Colonic mucosa (tissue), 4 donors: ENCODE data around the gene RPP14. TPM values are rescaled to one million over a fixed set of nuclear protein-coding genes. Genes with fewer than 3 reads are reported as not detected.

Experiments
- DNase-seq: peaks from one replicate; pipeline ENCODE4 v3.0.0-alpha.2; 2020
- H3K27ac ChIP-seq: fragments of 200-600 bp; one replicate; pipeline ENCODE4 v1.8.0; 2021
- H3K27me3 ChIP-seq: fragments of 200-600 bp; one replicate; pipeline ENCODE4 v1.8.0; 2021
- H3K36me3 ChIP-seq: fragments of 200-600 bp; one replicate; pipeline ENCODE4 v1.8.0; 2021
- H3K4me1 ChIP-seq: fragments of 200-600 bp; one replicate; pipeline ENCODE4 v1.8.0; 2021; ENCODE audit warnings: mild to moderate bottlenecking
- H3K4me3 ChIP-seq: fragments of 200-600 bp; one replicate; pipeline ENCODE4 v1.8.0; 2021
- H3K9ac ChIP-seq, 2 donors: one replicate each; pipeline ENCODE4 v1.7.0; 2013; ENCODE audit warnings: control low read depth in 2 of 2, low read depth in 2 of 2, low read length in 2 of 2
- H3K9me3 ChIP-seq: fragments of 200-600 bp; one replicate; pipeline ENCODE4 v1.8.0; 2021
- intact Hi-C: fragments of 100-400 bp; cut with DNase I; formaldehyde crosslinking; loops from one replicate; pipeline ENCODE4 v1.14.1; 2022
- total RNA-seq, 2 donors: library from RNA; stranded (reverse); fragmentation: NEBNext Ultra II Directional in 1 of 2; extraction: Animal tissue kit (Norgen Biotek cat#: 25700) in 1 of 2; gene quantifications; one replicate each; pipeline ENCODE4 v1.2.1, GENCODE V29; 2021
- TF ChIP-seq, protein P1 (sequence below): fragments of 200-600 bp; IDR thresholded peaks from one replicate; pipeline ENCODE4 v1.8.0; 2022; ENCODE audit warnings: antibody characterized with exemption, mild to moderate bottlenecking
- donor health status: healthy.
- donor health status: DM: no; HTN: no; CAD: no.
- donor health status: DM: no; HTN: no; CAD: no.

The RPP14 gene
- total RNA-seq, 2 donors from 2014 or later: 17.8 to 19.5 TPM

DNA sequence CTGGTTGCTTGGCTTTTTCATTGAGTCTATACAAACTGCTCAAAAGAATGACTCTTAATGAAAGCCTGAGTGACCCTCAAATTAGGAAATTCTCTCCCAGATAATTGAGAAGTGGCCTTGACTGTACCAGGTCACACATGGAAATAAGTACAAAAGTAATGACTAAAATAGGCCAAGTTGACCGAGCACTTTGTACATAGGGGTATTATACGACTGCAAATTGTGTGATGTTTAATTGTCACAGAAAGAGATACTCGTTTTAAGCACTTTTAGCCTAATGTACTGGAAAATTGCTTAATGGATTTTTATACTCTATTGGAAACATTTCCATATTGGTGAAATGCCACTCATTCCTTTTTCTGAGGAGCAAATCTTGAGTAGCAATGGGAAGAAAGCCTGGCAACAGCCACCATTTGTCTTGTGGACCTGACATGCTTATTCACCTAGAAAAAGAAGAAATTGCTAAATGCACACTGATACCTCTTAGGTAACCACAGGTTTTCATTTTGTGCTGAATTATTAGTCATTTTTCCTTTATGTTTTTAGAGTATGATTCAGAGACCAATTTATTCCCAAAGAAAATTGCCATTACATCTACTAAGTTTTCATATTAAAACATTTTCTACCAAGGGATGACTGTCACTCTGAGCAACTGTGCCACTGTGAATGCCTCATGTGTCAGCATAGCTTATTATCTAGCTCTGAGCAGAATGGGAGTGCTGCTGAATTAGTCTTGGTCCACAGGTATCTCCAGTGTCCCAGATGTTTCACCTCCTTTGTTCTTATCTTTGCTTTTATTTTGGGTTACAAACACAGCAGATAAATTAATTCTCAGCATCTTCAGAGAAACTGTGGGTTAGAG lies 17.7 kb downstream of the RPP14 start:
- Histone ChIP-seq H3K36me3 (no peaks in the 10 kb centered on the region), H3K4me3 (no peak overlapping the region), H3K4me1 (no peaks in the 10 kb centered on the region), H3K27me3 (no peaks in the 10 kb centered on the region), H3K9ac (no peak overlapping the region), H3K9me3 (no peaks in the 10 kb centered on the region), H3K27ac (no peak overlapping the region)
- TF ChIP-seq, protein P1, sequence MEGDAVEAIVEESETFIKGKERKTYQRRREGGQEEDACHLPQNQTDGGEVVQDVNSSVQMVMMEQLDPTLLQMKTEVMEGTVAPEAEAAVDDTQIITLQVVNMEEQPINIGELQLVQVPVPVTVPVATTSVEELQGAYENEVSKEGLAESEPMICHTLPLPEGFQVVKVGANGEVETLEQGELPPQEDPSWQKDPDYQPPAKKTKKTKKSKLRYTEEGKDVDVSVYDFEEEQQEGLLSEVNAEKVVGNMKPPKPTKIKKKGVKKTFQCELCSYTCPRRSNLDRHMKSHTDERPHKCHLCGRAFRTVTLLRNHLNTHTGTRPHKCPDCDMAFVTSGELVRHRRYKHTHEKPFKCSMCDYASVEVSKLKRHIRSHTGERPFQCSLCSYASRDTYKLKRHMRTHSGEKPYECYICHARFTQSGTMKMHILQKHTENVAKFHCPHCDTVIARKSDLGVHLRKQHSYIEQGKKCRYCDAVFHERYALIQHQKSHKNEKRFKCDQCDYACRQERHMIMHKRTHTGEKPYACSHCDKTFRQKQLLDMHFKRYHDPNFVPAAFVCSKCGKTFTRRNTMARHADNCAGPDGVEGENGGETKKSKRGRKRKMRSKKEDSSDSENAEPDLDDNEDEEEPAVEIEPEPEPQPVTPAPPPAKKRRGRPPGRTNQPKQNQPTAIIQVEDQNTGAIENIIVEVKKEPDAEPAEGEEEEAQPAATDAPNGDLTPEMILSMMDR: no peak
- no peak for DNase-seq
- intact Hi-C loops: loop anchor here (5.0 kb wide), 1 partner anchor 209 kb away; no protein-coding TSS in a partner anchor

DNA sequence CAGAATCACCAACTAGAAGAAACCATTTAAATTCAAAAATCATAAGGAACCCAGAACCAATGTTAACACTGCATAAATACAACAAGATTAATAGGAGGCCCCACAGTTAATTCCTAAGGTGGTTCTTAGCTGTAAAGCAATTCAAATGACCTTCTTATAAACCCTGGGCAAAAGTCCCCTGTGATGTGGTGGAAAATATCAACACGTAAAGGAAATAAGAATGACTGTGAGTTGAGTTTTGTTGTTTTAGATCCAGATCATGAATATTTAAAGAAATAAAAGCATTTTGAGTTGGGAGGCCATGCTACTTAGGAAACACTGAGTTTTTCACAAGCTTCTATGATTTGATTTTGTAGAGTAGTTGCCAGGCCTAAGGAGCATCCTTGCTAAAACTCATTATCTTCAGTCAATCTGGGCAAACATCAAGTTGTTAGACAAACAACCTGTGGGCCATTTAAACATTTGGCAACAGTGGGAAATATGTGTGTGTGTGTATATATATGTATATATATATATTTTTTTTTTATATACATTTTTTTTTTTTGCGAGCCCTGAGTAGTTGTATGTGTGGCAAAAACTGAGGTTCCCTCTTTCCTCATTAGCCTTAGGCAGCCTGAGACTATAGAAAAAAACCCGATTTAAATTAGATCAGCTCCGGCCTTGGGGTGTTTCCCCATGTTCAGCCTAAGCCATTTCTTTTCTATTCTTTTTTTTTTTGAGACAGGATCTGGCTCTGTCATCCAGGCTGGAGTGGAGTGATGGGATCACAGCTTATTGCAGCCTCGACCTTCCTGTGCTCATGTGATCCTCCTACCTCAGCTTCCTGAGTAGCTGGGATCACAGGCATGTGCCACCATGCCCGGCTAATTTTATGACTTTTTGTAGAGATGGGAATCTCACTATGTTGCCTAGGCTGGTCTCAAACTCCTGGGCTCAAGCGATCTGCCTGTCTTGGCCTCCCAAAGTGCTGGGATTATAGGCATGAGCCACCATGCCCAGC lies 18.6 kb downstream of the RPP14 start:
- no peak for DNase-seq
- no peaks in the 10 kb centered on the region for H3K9me3 ChIP-seq
- TF ChIP-seq, protein P1: no peak
- H3K9ac ChIP-seq: no peak overlapping the region
- peak overlapping the region; percentile 2 for H3K27ac ChIP-seq
- intact Hi-C loops: loop anchor here (5.0 kb wide), 1 partner anchor 208 kb away; no protein-coding TSS in a partner anchor
- H3K27me3 ChIP-seq: no peaks in the 10 kb centered on the region
- no peaks in the 10 kb centered on the region for H3K36me3 ChIP-seq
- no peak overlapping the region for H3K4me3 ChIP-seq
- H3K4me1 ChIP-seq: no peaks in the 10 kb centered on the region

DNA sequence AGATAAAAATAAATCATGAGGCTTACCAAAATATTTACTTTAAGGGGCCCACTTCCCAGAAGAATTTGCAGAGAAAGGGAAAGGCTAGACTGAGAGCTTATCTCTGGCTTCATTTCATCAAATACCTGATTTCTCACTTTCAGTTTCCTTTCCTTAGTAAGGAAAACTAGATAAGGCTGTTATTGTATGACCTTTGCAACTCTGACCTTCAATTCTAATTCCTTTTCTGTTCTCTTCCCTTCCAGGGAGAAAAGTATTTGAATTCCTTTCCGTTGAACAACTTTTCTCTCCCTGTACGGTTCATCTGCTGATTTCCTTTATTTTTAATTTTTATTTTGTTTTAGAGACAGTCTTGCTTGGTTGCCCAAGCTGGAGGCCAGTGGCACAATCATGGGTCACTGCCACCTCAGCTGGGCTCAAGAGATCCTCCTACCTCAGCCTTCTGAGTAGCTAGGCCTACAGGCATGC lies 19.5 kb downstream of the RPP14 start:
- peak overlapping the region; percentile 2 for H3K27ac ChIP-seq
- H3K4me1 ChIP-seq: no peaks in the 10 kb centered on the region
- H3K9ac ChIP-seq: no peak overlapping the region
- intact Hi-C loops: no loop called here
- DNase-seq: no peak
- no peak overlapping the region for H3K4me3 ChIP-seq
- H3K27me3 ChIP-seq: no peaks in the 10 kb centered on the region
- H3K36me3 ChIP-seq: no peaks in the 10 kb centered on the region
- TF ChIP-seq, protein P1: no peak
- no peaks in the 10 kb centered on the region for H3K9me3 ChIP-seq

DNA sequence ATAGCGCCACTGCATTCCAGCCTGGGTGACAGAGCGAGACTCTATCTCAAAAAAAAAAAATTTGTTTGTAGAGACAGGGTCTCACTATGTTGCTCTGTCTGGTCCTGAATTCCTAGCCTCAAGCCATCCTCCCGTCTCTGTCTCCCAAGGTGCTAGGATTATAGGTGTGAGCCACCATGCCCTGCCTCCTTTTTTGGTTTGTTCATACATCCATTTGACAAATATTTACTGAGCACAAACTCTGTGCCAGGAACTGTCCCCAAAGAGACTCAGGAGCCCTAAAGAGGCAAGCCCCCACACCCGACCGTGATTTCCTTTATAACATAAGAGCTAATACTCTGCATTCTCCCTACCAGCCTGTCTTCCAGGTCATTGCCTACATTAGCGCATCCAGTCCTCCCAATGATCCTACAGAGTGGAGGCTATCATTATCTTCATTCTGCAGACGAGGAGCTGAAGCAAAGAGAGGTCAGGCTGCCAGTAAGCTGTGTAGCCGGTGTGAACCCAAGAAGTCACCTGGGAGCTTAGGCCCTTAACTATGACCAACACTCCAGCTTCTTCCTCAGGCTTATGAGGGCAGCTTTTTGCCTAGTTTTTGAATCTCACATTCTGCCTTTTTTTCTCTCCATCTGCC lies 20.3 kb downstream of the RPP14 start:
- intact Hi-C loops: no loop called here
- Histone ChIP-seq H3K4me1 (no peaks in the 10 kb centered on the region), H3K9ac (no peak overlapping the region), H3K27me3 (no peaks in the 10 kb centered on the region), H3K36me3 (no peaks in the 10 kb centered on the region), H3K9me3 (no peaks in the 10 kb centered on the region), H3K4me3 (no peak overlapping the region), H3K27ac (no peak overlapping the region)
- TF ChIP-seq, protein P1: no peak
- DNase-seq: no peak
